Astrocyte of the spinal cord (primary cell): ENCODE data around the gene ADGRG7.

Experiments
- DNase-seq: peaks from one replicate; pipeline ENCODE4 v3.0.0; 2011; ENCODE audit warnings: low read depth, low spot score
- H3K4me3 ChIP-seq: 2 replicates; pipeline ENCODE4 v1.5.1; 2011; ENCODE audit warnings: low read depth, mild to moderate bottlenecking, low read length, moderate library complexity
- in situ Hi-C: cut with HindIII; loops from 2 replicates; pipeline ENCODE4 v1.10.0; 2017; ENCODE audit warnings: low sequenced_read_pairs
- TF ChIP-seq, protein P1 (sequence below): IDR thresholded peaks from 2 replicates; pipeline ENCODE4 v1.5.1; 2012; ENCODE audit warnings: low read depth, mild to moderate bottlenecking, low read length, inconsistent platforms

ADGRG7 gene, protein sequence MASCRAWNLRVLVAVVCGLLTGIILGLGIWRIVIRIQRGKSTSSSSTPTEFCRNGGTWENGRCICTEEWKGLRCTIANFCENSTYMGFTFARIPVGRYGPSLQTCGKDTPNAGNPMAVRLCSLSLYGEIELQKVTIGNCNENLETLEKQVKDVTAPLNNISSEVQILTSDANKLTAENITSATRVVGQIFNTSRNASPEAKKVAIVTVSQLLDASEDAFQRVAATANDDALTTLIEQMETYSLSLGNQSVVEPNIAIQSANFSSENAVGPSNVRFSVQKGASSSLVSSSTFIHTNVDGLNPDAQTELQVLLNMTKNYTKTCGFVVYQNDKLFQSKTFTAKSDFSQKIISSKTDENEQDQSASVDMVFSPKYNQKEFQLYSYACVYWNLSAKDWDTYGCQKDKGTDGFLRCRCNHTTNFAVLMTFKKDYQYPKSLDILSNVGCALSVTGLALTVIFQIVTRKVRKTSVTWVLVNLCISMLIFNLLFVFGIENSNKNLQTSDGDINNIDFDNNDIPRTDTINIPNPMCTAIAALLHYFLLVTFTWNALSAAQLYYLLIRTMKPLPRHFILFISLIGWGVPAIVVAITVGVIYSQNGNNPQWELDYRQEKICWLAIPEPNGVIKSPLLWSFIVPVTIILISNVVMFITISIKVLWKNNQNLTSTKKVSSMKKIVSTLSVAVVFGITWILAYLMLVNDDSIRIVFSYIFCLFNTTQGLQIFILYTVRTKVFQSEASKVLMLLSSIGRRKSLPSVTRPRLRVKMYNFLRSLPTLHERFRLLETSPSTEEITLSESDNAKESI

DNA sequence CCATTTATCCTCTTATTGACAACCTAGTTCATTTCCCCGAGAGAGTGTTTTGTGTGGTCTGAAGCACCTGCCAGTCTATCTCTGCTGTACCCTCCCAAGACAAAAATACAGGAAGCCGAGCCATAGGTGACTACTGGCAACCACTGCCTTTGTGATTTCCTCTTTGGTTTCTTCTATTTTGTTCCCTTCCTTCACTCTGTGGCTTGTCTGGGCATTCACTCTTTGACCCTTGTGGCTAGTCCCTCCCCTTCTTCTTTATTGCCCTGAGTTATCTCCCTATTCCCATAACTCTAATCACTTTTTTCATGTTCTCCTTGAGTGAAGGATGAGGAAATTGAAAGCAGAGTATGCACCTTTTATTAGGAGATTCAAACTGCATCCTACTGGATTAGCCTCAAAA lies at the start of gene ADGRG7:
TSS of gene ADGRG7 (plus strand) at position 297 of the 400 bp plus-strand sequence. CDS start 256 bp downstream, outside the sequence.
- H3K4me3 ChIP-seq, result no peak within 1 kb of the TSS
- TF ChIP-seq, protein P1, sequence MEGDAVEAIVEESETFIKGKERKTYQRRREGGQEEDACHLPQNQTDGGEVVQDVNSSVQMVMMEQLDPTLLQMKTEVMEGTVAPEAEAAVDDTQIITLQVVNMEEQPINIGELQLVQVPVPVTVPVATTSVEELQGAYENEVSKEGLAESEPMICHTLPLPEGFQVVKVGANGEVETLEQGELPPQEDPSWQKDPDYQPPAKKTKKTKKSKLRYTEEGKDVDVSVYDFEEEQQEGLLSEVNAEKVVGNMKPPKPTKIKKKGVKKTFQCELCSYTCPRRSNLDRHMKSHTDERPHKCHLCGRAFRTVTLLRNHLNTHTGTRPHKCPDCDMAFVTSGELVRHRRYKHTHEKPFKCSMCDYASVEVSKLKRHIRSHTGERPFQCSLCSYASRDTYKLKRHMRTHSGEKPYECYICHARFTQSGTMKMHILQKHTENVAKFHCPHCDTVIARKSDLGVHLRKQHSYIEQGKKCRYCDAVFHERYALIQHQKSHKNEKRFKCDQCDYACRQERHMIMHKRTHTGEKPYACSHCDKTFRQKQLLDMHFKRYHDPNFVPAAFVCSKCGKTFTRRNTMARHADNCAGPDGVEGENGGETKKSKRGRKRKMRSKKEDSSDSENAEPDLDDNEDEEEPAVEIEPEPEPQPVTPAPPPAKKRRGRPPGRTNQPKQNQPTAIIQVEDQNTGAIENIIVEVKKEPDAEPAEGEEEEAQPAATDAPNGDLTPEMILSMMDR, result no peak
- in situ Hi-C loops, result no loop called here

DNA sequence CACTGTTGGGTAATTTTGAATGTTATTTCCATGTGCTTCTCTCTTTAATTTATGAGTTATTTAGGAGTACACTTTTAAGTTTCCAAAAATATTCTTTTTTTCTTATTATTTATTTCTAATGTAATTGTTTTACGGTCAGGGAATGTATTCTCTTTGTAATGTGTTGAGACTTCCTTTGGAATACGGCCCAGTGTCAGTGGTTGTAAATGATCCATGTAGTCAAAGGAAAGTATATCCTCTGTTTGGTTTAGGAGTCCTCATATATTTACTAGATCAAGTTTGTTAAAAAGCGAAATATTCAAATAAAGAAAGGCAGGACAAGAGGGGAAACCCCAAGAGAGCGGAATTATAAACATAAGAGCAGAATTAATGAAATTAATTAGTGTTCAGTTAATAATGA lies 49.0 kb upstream of the ADGRG7 start:
- H3K4me3 ChIP-seq, result no peak overlapping the region
- DNase-seq, result no peak
- TF ChIP-seq, protein P1, result no peak
- in situ Hi-C loops, result no loop called here

More for the DNA sequence above, at the start of gene ADGRG7:
- no peak for DNase-seq

DNA sequence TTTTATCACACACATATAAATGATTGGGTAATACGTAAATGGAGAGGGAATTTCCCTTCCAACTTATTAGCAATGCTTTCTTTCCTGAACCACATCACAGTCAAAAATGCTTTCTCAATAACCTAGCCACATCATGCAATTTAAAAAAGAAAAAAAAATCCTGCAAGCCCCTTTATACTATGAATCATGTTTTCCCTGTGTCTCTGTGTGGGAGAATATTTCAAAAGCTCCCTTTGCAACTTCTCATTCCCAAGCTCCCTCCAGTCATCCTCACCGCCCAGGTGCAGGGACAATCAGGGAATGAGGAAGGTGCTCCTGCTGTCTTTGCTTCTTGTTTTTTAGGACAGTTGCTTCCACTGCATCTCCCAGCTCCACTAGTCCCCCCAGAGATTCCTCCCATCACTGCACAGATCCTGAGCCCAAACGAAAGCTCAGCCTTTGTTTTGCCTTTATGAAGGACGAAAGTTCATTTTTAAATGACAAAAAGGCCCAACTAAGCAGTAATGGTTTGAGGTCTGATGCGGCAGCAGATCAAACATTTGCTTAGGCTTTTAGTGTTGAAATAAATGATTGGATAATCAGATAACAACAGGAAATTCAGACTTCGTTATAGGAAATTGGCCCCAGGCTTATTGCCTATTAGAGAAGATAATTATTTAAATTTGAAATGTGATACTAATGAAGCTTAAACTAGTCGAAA lies 47.8 kb upstream of the ADGRG7 start:
- in situ Hi-C loops, result no loop called here
- TF ChIP-seq, protein P1, result no peak
- no peak overlapping the region for H3K4me3 ChIP-seq
- peak; percentile 68 for DNase-seq

DNA sequence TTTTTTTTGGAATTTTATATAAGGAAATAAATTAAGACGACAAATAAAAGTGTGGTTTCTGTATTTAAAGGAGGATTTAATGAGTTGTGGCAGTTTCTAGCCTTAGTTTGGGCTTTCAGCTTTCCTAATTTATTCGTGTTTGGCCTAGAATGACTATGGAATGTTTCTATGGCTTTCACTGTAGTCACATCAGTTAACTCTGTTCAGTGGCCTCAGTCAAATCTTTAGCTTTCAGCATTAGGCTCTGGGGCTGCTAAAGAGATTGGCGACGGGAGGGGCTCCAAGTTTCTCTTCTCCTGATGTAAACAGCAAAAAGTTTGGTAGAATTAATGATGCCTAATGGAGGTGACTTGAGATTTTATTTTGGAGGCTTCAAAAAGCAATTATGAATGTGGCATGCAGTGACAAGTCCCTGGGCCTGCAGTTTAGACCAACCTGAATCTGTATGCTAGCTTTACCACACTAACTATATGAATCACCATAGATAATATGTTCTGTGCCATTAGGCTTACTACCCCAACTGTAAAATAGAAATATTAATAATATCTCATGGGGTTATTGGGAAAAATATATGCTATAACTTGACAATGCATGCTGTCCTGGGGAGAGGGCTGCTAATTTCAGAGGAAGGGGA lies 47.1 kb upstream of the ADGRG7 start:
- TF ChIP-seq, protein P1, result no peak
- DNase-seq, result no peak
- H3K4me3 ChIP-seq, result no peak overlapping the region
- in situ Hi-C loops, result no loop called here

DNA sequence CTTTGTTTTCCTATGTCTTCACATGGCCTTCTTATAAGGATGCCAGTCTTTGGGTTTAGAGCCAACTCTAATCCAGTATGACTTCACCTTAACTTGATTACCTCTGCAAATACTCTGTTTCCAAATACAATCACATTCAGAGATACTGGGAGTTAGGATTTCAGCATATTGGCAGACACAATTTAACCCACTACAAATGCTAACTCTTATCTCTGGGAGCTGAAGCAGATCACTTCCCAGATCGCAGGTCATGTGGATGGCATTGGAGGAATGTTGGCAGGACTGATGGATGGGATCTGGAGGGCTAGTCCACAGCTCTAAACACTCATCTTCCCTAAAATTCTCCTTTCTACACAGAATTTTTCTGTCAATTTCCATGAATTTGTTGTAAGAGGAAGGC lies 46.2 kb upstream of the ADGRG7 start:
- DNase-seq, result no peak
- in situ Hi-C loops, result no loop called here
- TF ChIP-seq, protein P1, result no peak
- no peak overlapping the region for H3K4me3 ChIP-seq
